ENCODE data around the gene ACO1. TPM values are rescaled to one million over a fixed set of nuclear protein-coding genes. Genes with fewer than 3 reads are reported as not detected.
A peak's percentile ranks its signal among the peaks of the same experiment; 100 is the strongest.
"Not testable (repeated sequence)": the region's sequence is repeated elsewhere in the genome, so short reads cannot be mapped to it uniquely, and the experiment has no call there.

The ACO1 gene
- 15.3 TPM for total RNA-seq

DNA sequence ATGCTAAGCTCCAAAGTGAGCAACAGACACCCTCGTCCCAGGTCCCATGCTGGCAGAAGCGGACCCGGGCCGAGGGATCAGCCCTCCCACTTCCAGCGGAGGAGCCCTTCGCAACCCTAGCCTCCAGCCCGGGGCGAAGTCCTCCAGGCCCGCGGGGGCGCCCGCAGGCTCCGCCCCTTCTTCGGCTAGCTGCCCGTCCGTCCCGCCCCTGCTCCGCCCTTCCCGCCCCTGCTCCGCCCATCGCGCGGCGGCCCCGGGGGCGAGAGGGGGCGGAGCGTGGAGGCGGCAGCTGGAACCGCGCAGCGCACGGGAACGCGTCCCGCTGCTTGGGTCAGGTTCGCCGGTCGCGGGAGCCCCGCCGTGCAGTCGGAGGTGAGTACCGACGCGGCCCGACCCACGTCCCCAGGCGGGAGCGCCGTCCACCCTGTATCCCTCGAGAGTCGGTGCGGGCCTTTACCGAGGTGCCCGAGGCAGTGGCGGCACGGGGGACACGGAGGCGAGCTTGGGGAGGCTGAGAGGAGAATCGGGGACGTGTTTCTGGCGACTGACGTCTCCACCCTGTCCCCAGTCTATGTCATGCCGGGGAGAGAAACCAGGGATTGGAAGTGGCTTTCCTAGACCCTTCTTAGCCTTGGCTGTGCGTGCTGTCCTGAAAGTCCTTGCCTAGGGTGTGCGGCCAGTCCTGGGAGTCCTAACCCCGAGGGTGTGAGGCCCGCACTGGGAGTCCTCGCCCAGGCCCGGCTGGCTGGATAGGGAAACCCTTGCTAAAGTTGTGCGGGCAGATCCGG, at the start of gene ACO1:
TSS of gene ACO1 (plus strand) at position 280 of the 788 bp plus-strand sequence. CDS start 20,864 bp downstream, outside the sequence.
- peak; percentile 75 to 82 (median 82) for DNase-seq (ENCODE audit: low read depth in 2 of 3, low spot score in 2 of 3)

DNA sequence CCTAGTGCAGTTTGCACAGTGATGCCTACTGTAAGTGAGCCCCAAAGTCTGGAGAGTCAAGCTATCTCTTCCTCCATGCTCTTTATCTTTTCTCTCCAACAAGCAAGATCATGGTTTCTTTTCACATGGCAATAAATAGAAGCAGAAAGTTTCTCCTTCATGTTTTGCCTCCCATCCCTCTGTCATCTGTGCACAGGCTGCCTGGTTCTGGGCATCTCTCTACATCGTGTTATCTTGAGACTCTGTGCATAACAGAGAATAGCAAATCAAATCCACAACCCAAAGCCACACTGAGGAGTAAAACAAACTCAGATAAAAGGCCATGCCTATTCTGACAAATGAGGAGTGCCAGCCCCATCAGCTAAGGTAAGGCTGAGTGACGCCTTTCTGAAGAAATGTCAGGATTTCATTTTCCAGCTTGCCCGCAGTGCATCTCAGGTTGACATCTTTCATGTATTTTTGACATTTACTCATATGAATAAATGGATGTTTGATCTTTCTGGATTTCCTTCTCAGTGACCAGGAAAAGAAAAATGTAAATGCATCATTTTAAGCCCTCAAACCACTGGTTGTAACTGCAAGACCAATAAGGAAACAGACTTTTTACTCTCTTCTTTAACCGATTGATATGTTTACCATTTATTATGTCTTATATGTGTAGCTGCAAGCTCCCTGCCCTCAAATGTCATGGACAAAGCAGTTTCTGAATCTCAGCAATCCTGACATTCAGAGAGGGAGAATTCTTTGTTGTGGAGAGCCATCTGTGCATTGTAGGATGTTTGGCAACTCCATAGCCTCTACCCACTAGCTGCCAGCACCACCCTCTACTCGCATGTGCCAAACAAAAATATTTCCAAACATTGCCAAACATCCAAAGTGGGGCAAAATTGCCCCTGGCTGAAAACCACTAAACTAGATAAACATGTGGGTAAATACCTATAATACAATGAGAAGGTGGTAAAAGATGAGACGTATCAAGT, 49.2 kb upstream of the ACO1 start:
- no peak for DNase-seq (ENCODE audit: low read depth in 2 of 3, low spot score in 2 of 3)

DNA sequence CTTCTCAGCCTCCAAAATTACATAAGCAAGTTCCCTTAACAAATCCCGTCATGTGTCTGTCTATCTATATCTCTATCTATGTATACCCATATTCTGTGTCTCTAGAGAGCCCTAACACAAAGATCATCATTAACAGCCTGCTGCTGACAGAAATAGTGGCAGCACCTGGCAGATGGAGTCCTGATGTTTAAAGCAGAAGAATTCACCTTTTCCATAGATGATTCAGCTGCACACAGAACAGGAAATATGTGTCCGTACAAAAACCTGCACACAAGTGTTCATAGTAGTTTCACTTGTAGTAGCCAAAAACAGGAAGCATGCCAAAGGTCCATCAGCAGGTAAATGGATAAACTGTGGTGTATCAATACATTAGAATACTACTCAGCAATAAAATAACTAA, 45.0 kb upstream of the ACO1 start:
- no peak for DNase-seq (ENCODE audit: low read depth in 2 of 3, low spot score in 2 of 3)

DNA sequence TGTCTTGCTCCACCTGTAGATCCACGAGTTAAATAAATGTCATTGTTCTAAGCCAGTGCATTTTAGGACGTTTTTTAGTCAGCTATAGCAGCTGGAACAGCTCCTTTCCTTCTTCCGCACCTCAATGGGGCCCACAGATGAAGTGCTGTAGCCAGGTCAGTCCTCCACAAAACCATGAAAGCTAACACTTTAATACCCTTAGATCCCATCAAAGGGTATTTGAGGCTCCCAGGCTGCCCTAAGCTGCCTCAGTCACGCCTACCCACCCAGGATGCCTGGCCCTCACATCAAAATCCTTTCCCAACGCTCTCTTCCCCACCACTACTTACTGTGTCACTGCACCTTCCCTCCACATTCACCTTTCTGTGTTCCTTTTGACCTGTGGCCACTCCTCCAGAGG, 44.1 kb upstream of the ACO1 start:
- no peak for DNase-seq (ENCODE audit: low read depth in 2 of 3, low spot score in 2 of 3)

DNA sequence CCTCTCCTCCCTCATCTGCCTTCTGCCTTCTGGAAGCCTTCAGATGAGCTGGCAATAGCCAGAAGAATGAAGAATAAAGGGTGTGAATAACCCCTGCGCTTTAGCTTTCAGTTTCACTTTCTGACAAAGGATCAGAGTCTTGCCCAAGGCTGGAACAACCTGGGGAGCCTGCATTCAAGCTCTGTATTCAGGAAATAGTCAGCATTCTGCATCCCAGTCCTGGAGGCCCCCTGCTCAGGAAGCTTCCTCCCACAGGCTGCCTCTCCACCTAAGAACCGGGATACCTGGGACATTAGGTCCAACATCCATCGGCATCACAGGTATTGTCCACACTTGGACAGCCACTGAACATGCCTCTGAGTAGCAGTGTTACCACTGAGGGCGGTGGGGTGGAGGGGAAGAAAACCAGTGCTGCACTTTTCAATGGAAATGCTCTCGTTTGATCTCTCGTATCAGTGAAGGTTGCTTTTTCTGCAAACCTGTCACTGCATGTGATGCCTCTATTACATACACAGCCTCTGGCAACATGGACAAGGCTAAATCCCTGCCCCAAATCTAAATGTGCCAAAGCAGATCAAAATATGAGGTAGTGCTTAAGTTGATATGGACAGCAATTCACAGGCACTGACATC, 39.8 kb upstream of the ACO1 start:
- peak in 2 of 3 donors; percentile 4 to 42 for DNase-seq (ENCODE audit: low read depth in 2 of 3, low spot score in 2 of 3)

DNA sequence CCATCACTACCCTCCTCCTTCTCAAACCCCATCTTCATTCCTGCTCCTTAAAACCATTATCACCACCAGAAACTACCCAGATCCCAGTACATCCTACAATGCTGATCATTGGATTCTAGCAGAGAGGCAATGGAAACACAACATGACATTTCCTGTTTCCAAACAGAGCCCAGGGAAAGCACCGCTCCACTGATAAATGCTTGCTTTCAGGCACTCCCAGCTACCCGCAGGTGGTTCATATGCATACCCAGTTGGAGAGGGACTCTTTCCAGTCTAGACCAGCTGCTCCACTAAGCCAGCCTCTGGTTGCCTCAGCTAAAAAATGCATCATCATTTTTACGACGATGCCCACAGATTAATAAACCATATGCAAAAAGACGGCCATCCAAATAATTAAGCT, 39.2 kb upstream of the ACO1 start:
- DNase-seq (ENCODE audit: low read depth in 2 of 3, low spot score in 2 of 3): no peak

DNA sequence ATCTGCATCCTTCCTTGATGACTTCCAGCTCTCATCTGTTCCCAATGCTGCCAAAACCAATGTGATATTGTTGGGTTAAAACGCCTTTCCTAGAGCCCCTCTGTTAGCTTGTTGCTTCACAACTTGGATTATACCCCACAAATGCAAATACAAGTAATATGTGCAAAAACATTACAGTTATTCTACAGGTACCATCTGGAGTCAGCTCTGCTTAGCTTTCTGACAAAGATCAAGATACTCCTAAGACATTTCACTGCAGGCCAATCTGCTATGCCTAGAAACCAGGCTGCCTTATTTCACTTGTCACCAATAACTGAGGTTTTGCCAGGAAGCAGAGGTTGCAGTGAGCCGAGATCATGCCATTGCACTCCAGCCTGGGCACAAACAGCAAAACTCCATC, 36.9 kb upstream of the ACO1 start:
- no peak for DNase-seq (ENCODE audit: low read depth in 2 of 3, low spot score in 2 of 3)

DNA sequence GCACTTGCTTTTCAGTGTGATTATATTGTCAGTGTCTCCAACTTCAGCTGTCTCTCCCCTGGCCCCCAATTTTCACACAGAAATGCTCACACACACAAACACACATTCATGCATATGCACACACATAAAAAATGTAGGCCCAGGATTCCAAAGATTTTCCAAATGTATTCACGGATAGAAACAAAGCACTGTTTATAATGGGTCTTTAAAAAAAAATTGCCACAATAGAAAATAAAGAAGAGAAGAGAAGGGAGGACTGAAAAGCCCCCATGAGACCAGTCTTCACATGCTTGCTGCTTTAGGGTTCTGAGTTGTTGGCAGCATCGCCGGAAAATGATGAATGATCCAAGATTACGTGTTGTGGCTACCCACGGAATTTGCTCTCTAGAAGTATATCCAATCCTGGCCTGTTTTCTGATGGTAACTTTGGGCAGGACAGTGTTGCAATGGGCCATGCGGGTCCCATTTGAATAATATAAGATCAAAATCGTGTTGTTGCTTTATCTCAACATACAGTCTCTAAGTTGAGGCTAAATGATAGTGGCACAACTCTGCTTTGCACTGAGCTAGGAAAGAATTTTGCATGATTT, 36.2 kb upstream of the ACO1 start:
- no peak for DNase-seq (ENCODE audit: low read depth in 2 of 3, low spot score in 2 of 3)

DNA sequence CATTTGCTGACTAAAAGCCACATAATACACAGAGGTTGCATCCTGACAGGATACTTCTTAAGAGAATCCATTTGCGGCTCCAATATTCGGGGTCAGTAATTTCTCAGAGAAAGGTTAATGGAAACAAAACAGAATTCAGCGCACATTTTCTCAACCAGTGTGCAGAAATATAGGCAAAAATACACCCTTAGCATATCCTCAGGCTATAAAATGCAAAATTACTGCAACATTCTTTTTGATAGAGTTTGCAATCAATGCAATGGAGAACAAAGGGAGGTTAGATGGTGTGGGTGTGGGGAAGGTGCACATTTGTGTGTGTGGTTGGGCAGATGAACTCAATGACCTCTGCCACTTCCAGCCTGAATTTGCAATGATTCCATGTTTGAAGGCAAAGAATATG, 35.4 kb upstream of the ACO1 start:
- DNase-seq (ENCODE audit: low read depth in 2 of 3, low spot score in 2 of 3): no peak

DNA sequence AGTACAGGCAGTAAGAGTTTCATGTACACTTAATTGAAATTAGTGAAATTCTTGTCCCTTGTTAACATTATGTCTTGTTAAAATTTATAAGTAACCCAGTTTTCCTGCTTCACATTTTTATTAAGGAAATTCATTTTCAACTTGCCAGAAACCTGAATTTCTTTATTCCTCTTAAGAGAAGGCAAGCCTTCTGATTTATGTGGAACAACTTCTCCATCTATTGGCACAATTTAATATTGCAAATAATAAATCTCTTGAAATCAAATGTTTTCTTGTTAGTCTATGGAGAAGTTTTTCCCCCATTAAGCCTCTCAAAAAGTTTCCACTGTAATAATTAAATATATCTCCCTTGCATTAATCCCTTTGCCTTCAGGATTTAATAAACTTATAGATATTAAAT, 33.8 kb upstream of the ACO1 start:
- DNase-seq (ENCODE audit: low read depth in 2 of 3, low spot score in 2 of 3): peak in 2 of 3 donors; percentile 10 to 68

DNA sequence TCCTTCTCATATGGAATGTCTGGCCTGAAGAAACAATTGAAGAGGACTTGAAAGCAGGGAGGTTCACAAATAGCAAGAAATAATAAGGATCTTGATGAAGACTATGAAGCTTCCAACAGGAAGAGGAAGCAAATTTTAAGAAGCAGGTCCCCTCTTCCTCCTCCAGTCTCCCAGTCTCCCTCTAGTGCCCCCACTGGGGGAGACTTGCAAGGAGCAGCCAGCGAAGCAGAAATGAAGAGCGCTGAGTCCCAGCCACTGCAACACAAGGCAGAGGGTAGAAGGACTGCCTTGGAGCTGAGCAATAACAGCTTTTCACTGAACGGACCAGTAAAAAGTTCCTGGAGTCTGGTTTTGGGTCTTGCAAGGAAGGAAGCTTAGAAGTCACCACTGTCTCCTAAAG, 32.6 kb upstream of the ACO1 start:
- DNase-seq (ENCODE audit: low read depth in 2 of 3, low spot score in 2 of 3): peak in 1 of 3 donors; percentile 4

DNA sequence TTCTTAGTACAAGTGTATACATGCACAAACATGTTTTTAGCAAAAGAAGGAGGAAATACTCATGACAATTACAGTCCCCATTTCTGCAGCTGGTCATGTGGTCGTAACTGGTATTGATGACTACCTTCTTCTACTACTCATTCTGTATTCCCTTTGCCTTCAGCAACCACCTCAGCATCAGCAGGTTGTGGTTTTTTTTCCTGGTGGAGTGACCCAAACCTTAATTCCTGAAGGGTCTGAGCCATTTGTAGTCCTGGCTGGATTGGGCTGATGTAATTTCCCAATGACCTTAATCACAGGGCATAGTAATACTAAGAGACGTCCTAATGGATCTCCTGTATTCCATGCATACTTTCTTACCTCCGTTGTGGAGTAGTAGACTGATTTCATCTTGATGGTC, 31.0 kb upstream of the ACO1 start:
- not testable (repeated sequence) for DNase-seq (ENCODE audit: low read depth in 2 of 3, low spot score in 2 of 3)

DNA sequence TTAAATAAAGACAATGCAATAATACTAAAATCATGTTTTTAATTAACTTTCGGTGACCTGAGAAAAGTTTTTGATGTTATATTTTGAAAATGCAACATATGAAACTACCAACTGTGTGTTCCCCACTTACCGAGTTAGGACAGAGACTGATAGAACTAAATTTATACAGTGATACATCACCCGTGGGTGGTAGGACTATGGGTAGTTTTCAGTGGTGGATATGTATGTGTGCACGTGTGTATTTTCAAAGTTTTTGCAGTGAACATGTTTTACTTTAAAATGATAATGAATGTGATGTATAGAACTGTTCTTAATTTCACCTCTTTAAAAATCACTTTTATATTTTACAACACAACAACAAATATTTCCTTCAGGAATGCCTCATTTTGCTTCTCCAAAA, 25.0 kb upstream of the ACO1 start:
- no peak for DNase-seq (ENCODE audit: low read depth in 2 of 3, low spot score in 2 of 3)

DNA sequence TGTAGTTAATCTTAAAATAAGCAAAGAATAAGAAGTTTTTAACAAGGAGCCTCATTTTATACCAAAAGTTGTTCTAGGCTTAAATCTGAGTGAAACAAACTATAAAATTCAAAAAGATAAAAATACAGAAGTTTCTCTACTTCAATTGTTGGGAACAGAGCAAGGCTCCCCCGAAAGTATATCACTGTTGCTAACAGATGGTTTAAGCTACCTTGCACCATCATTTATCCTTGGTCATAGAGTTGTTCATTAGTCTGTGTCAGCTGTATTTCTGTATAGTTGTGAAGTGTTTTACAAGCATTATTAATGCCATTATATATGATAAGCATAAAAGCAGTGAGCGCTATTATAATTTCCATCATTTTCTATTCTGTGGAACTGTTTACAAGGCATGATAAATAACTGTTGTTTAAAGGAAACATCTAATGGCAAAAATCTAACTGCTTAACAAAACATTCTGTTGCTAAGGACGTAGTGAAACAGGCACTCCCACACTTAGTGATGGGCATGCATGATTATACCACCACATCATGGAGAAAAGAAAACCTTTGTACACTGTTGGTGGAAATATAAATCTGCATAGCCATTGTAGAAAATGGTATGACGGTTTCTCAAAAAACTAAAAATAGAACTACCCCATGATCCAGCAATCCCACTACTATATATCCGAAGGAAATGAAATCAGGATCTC, 23.3 kb upstream of the ACO1 start:
- DNase-seq (ENCODE audit: low read depth in 2 of 3, low spot score in 2 of 3): no peak

DNA sequence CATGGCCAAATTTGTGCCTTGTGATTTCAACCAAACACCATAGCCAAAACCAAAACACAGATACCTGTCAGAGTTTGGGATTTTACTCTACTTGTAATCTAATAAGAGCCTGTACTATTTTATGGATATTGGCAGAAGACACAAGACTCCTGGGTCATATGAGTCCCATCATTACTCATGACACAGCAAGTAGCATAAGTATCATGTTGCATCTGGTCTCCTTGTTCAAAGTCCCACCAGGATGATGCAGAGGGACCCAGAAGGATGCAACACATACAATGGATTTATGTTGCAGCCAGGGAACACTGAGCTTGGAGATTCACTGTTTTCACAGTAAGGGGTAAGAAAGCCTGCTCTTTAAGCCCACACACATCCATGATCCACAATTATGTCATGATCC, 13.2 kb upstream of the ACO1 start:
- no peak for DNase-seq (ENCODE audit: low read depth in 2 of 3, low spot score in 2 of 3)

DNA sequence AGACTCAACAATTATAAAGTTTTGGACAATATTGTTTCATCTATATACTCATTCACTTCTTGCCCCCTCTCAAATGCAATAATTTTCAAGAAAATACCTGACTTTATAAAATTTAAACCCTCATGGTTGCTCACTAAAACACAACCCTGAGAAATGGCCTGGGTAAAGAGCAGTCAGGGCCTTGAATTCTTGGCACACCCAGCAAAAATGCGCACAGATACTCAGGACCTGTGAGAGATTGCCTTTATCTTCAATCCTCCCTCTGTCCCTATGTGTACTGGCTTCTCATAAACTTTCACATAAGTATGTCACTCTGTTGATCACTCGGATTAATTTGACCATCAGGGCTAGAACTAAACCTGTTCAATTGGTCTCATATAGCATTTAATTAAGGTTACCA, 12.8 kb upstream of the ACO1 start:
- DNase-seq (ENCODE audit: low read depth in 2 of 3, low spot score in 2 of 3): no peak

DNA sequence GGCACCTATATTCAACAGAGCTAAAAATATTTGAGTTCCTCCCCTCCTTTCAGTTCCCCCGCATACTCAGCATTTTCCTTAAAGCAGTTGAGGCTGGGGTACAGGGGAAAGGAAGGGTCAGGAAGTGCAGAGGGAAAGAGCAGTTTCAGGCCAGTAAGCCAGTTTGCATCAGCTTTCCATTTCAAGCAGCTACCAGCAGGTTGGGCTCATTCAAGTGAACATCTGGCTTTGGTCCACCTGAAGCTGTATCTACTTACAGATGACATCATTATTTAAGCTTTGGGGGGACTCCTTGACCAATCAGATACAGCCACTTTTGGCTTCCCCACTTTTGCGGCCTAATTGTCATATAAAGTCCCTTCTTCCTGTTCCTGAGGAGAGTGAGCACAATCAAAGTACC, 8.2 kb upstream of the ACO1 start:
- no peak for DNase-seq (ENCODE audit: low read depth in 2 of 3, low spot score in 2 of 3)

DNA sequence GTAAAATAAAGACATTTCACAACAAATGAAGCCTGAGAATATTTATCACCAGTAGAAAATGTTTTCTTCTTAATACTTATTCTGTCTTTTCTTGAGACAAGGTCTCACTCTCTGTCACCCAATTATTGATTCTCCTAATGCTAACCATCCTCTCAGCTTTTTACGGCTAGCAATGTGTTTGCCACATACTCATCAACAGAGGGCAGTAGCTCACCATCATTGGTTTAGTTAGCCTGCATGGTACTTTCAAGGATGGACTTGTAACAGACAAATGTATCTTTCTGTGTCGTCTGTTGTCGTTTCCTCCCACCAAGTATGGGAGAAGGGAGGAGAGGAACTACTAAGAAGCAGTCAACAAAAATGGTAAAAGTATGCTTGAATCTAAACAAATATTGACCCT, 5.9 kb upstream of the ACO1 start:
- DNase-seq (ENCODE audit: low read depth in 2 of 3, low spot score in 2 of 3): peak in 2 of 3 donors; percentile 60 to 76

DNA sequence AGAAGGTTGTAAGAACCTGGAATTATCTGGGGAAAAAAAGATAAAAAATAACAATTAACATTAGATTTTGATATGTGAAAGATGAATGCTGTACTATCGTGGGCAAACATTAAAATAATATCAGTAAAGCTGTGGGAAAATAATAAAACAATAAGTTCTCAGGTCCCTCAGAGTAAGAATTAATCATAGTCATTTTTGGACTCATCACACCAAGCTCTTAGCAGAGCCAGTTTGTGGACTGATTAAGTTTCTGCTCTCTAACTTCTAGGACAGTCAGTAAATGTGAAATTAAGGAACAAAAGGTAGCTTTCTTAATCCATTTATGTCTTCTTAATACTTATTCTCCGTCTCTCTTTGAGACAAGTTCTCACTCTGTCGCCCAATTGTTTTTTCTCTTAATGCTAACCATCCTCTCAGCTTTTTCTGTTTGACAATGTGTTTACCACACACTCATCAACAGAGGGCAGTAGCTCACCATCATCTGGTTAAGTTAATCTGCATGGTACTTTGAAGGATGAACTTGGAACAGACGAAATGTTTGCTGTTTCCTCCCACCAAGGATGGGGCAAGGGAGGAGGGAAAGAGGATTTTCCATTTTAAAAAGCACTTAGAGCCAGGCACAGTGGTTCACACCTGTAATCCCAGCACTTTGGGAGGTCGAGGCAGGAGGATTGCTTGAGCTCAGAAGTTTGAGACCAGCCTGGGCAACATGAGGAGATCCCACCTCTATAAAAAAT, 5.3 kb upstream of the ACO1 start:
- DNase-seq (ENCODE audit: low read depth in 2 of 3, low spot score in 2 of 3): peak; percentile 38 to 92 (median 67)

DNA sequence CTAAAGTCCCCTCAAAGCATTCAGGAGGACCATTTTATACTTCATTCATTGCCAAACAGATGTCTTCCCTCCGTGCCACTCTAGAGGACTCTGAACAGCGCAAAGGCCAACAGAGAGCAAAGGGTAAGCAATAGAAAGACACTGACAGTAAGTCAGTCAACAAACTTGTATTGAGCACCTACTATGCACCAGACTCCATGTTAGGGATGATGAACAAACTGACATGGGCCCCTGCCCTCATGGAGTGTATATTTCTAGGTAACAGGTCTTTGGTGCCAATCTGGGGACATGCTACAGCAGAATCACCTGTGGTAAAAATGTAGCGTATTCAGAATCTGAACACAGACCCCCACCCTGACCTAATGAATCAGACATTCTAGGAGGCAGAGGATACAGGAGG, 3.5 kb upstream of the ACO1 start:
- no peak for DNase-seq (ENCODE audit: low read depth in 2 of 3, low spot score in 2 of 3)

All from hematopoietic multipotent progenitor cell (in vitro differentiated cells).